ENCODE results near the gene MYO1E. TPM values are rescaled to one million over a fixed set of nuclear protein-coding genes. Genes with fewer than 3 reads are reported as not detected.

MYO1E gene
- total and polyA plus RNA-seq, 2 of the 8 experiments (the other 6 are each of a cell fraction or from before 2014, with no cell fraction given): 19.6 to 142 TPM

DNA sequence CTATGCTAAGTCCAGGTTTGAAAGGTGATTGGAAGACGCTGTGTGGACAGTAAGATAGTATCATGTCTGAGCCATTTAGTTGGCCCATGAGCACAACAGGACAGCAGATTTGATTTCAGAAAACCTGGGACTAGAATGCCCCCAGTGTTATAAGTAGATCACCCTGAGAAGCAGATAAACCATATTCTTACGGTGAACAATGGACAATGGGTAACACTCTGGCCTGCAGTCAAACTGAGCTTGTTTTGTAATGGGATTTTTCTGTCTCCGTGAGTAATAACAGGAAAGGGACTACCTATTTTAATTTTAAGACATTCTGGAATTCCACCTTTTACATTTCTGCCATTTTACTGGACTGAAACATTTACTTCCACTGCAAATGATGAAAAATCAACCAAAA lies 94.6 kb downstream of the MYO1E start:
- H3K23ac ChIP-seq (ENCODE audit: insufficient read length): no peak overlapping the region
- H2BK120ac ChIP-seq (replicated peaks; ENCODE audit: low read depth, low read length): no peak overlapping the region
- no peak overlapping the region for H2AK5ac ChIP-seq (ENCODE audit: low read depth, low read length)
- H3K14ac ChIP-seq (ENCODE audit: insufficient read length): no peak overlapping the region
- no peak overlapping the region for H3K27ac ChIP-seq (ENCODE audit: low read depth, low read length)
- FAIRE-seq (no peak), DNase-seq (ENCODE audit: low read depth in 1 of 2, low spot score in 2 of 2) (no peak)
- H2BK5ac ChIP-seq (ENCODE audit: low read depth, low read length): no peak overlapping the region
- no peak overlapping the region for H3K56ac ChIP-seq (replicated peaks; ENCODE audit: insufficient read length, low read depth, low read length)
- H2BK12ac ChIP-seq (ENCODE audit: low read depth, low read length): no peak overlapping the region
- H3K9me3 ChIP-seq (ENCODE audit: insufficient read depth in 2 of 2, low read depth in 1 of 2, low read length in 1 of 2): no peaks in the 10 kb centered on the region
- H4K5ac ChIP-seq (ENCODE audit: insufficient read length, low read depth, low read length): no peak overlapping the region
- peaks cover 9 to 30% of the 10 kb centered on the region in 2 experiments; a peak in 3 of 4 replicates for H3K79me2 ChIP-seq (ENCODE audit: control insufficient read depth in 1 of 2, insufficient read depth in 2 of 2, low read length in 2 of 2)
- H3K18ac ChIP-seq (ENCODE audit: extremely low read depth, low read length): no peak overlapping the region
- ChIA-PET POLR2A (ENCODE audit: partially characterized antibody) (no interaction called here), CTCF (ENCODE audit: partially characterized antibody) (interaction anchor here (0.9 to 1.7 kb wide), 2 partner anchors 8 to 18 kb away, joined by 3 to 5 read pairs; no protein-coding TSS in a partner anchor)
- no peaks in the 10 kb centered on the region for H3K23me2 ChIP-seq (ENCODE audit: low read depth, low read length)
- no peak overlapping the region for H3K4me2 ChIP-seq (ENCODE audit: insufficient read depth in 1 of 2, low read depth in 2 of 2, low read length in 2 of 2)
- no peaks in the 10 kb centered on the region for H3K36me3 ChIP-seq (ENCODE audit: control insufficient read depth in 2 of 4, insufficient read depth in 4 of 4, low read length in 3 of 4)
- no peak overlapping the region for H2BK20ac ChIP-seq (ENCODE audit: low read length)
- H2BK15ac ChIP-seq (ENCODE audit: low read length): no peak overlapping the region
- H4K20me1 ChIP-seq (replicated peaks in 1 of 2; ENCODE audit: control insufficient read depth in 1 of 2, insufficient read depth in 2 of 2, low read length in 2 of 2): peaks cover 0 to 3% of the 10 kb centered on the region in 2 experiments
- H3K9ac ChIP-seq (replicated peaks in 1 of 4; ENCODE audit: extremely low read depth in 1 of 4, low read depth in 3 of 4, low read length in 3 of 4): no peak overlapping the region
- peaks cover 0 to 7% (median 0%) of the 10 kb centered on the region in 4 experiments; a peak in 1 of 7 replicates for H3K4me1 ChIP-seq (replicated peaks in 1 of 4; ENCODE audit: control insufficient read depth in 3 of 4, insufficient read depth in 4 of 4, low read length in 3 of 4)
- no peak overlapping the region for H4K8ac ChIP-seq (ENCODE audit: extremely low read depth, insufficient read depth, low read length)
- H3K27me3 ChIP-seq (replicated peaks in 1 of 4; ENCODE audit: control insufficient read depth in 3 of 4, extremely low read depth in 1 of 4, insufficient read depth in 3 of 4, low read length in 3 of 4): no peaks in the 10 kb centered on the region
- 86% methylated on average over 3 of the region's 3 CpGs; no CpG with 5 or more reads in 1 of the 2 experiments for WGBS, 2 experiments (ENCODE audit: extremely low coverage in 1 of 2, insufficient coverage in 1 of 2, insufficient read length in 1 of 2, insufficient replicate concordance in 2 of 2, low coverage in 1 of 2, low lambda C conversion rate in 2 of 2, missing lambda C conversion rate in 1 of 2)
- no peak overlapping the region for H2AFZ ChIP-seq (ENCODE audit: low read length)
- TF ChIP-seq EGR1 (IDR thresholded peaks at IDR 0.05; ENCODE audit: borderline replicate concordance, low read depth, low read length) (no peak), TEAD4 (IDR thresholded peaks at IDR 0.05; ENCODE audit: low read depth, low read length) (no peak), RXRA (IDR thresholded peaks at IDR 0.05; ENCODE audit: insufficient read depth, low read depth, low read length) (no peak), RNF2 (IDR thresholded peaks at IDR 0.05; ENCODE audit: borderline replicate concordance, low read depth, low read length, missing control alignments, poor library complexity, severe bottlenecking) (no peak), BACH1 (IDR thresholded peaks at IDR 0.05; ENCODE audit: low read length) (no peak), BCL11A (IDR thresholded peaks at IDR 0.05; ENCODE audit: low read depth in 2 of 2, low read length in 2 of 2) (no peak)
- no peak overlapping the region for H3K4ac ChIP-seq (replicated peaks; ENCODE audit: insufficient read length, low read depth, low read length)
- H4K91ac ChIP-seq (replicated peaks; ENCODE audit: insufficient read length, low read length): no peak overlapping the region
- no peak overlapping the region for H3K4me3 ChIP-seq (ENCODE audit: extremely low read depth in 1 of 4, insufficient read depth in 2 of 4, low read depth in 3 of 4, low read length in 4 of 4)
- H3K79me1 ChIP-seq (ENCODE audit: low read depth, low read length): no peaks in the 10 kb centered on the region; the same call in 1 of the 2 replicates
